KOPT-K1 (cell line): ENCODE results near the gene SDHB.

Source experiments
- H3K27ac ChIP-seq: fragments of 200-600 bp; sonication (generic); 2 replicates; pipeline ENCODE4 v1.5.1; 2016; ENCODE audit warnings: antibody characterized with exemption, mild to moderate bottlenecking, low read depth, low read length; ENCODE audit not compliant: poor library complexity, severe bottlenecking
- H3K36me3 ChIP-seq: fragments of 200-600 bp; sonication (generic); 2 replicates; pipeline ENCODE4 v1.5.1; 2017; ENCODE audit warnings: antibody characterized with exemption, mild to moderate bottlenecking, low read length, moderate library complexity; ENCODE audit not compliant: insufficient read depth
- H3K9me3 ChIP-seq: fragments of 200-600 bp; sonication (generic); 2 replicates; pipeline ENCODE4 v1.5.1; 2017; ENCODE audit warnings: antibody characterized with exemption, low read length, mild to moderate bottlenecking; ENCODE audit not compliant: insufficient read depth, poor library complexity, severe bottlenecking

SDHB gene

GRCh38 chr1:16969651-16970050 lies 84.2 kb downstream of the SDHB start:
- H3K9me3 ChIP-seq: no peaks in the 10 kb centered on the region
- no peak overlapping the region for H3K27ac ChIP-seq
- peaks cover 6% of the 10 kb centered on the region; the same call in 1 of the 2 replicates for H3K36me3 ChIP-seq

GRCh38 chr1:16969057-16969611 lies 84.7 kb downstream of the SDHB start:
- Histone ChIP-seq H3K27ac (no peak overlapping the region), H3K36me3 (peaks cover 6% of the 10 kb centered on the region; the same call in 1 of the 2 replicates), H3K9me3 (no peaks in the 10 kb centered on the region)
